ENCODE data around the gene ZG16. TPM values are rescaled to one million over a fixed set of nuclear protein-coding genes. Genes with fewer than 3 reads are reported as not detected.
"Not testable (repeated sequence)": the region's sequence is repeated elsewhere in the genome, so short reads cannot be mapped to it uniquely, and the experiment has no call there.

ZG16 gene
- total RNA-seq, 1 donor from 2014 or later = not detected

GRCh38 chr16:29748760-29749149 lies 29.3 kb upstream of the ZG16 start:
- DNase-seq = not testable (repeated sequence)

- DNase-seq = no peak
These were observed 24.5 kb upstream of the ZG16 start for GRCh38 chr16:29753516-29753915.

- DNase-seq = no peak
These were observed 21.4 kb upstream of the ZG16 start for GRCh38 chr16:29756654-29757053.

GRCh38 chr16:29757086-29757485 lies 21.0 kb upstream of the ZG16 start:
- not testable (repeated sequence) for DNase-seq

GRCh38 chr16:29757950-29758466 lies 20.0 kb upstream of the ZG16 start:
- DNase-seq = no peak

- no peak for DNase-seq
These were observed 17.3 kb upstream of the ZG16 start for GRCh38 chr16:29760567-29761279.

- not testable (repeated sequence) for DNase-seq
These were observed 16.8 kb upstream of the ZG16 start for GRCh38 chr16:29761280-29761651.

GRCh38 chr16:29761882-29762281 lies 16.2 kb upstream of the ZG16 start:
- no peak for DNase-seq

GRCh38 chr16:29763326-29763725 lies 14.7 kb upstream of the ZG16 start:
- no peak for DNase-seq

GRCh38 chr16:29765167-29766032 lies 12.7 kb upstream of the ZG16 start:
- no peak for DNase-seq

- DNase-seq = no peak
These were observed 11.5 kb upstream of the ZG16 start for GRCh38 chr16:29766571-29766970.

- DNase-seq = no peak
These were observed 11.0 kb upstream of the ZG16 start for GRCh38 chr16:29767062-29767461.

- no peak for DNase-seq
These were observed 8.5 kb upstream of the ZG16 start for GRCh38 chr16:29769507-29769906.

- DNase-seq = no peak
These were observed 7.7 kb upstream of the ZG16 start for GRCh38 chr16:29770250-29770929.

GRCh38 chr16:29772330-29772729 lies 5.7 kb upstream of the ZG16 start:
- DNase-seq = not testable (repeated sequence)

- no peak for DNase-seq
These were observed 3.3 kb upstream of the ZG16 start for GRCh38 chr16:29774730-29775129.

GRCh38 chr16:29775742-29776408 lies 2.2 kb upstream of the ZG16 start:
- no peak for DNase-seq

GRCh38 chr16:29779474-29779873 lies 1.4 kb downstream of the ZG16 start:
- no peak for DNase-seq

GRCh38 chr16:29783094-29783953 lies 5.3 kb downstream of the ZG16 start:
- not testable (repeated sequence) for DNase-seq

- DNase-seq = no peak
These were observed 6.1 kb downstream of the ZG16 start for GRCh38 chr16:29784157-29784556.

GRCh38 chr16:29784901-29785500 lies 6.9 kb downstream of the ZG16 start:
- peak; percentile 23 for DNase-seq
